Measurements from ENCODE around the gene RFC5.
"Not testable (repeated sequence)": the region's sequence is repeated elsewhere in the genome, so short reads cannot be mapped to it uniquely, and the experiment has no call there.

Gene RFC5

GRCh38 chr12:117985182-117985581 is 31.3 kb upstream of the RFC5 start:
- no peak for DNase-seq (ENCODE audit: extremely low read depth, insufficient read length)
- TF ChIP-seq, protein P1, sequence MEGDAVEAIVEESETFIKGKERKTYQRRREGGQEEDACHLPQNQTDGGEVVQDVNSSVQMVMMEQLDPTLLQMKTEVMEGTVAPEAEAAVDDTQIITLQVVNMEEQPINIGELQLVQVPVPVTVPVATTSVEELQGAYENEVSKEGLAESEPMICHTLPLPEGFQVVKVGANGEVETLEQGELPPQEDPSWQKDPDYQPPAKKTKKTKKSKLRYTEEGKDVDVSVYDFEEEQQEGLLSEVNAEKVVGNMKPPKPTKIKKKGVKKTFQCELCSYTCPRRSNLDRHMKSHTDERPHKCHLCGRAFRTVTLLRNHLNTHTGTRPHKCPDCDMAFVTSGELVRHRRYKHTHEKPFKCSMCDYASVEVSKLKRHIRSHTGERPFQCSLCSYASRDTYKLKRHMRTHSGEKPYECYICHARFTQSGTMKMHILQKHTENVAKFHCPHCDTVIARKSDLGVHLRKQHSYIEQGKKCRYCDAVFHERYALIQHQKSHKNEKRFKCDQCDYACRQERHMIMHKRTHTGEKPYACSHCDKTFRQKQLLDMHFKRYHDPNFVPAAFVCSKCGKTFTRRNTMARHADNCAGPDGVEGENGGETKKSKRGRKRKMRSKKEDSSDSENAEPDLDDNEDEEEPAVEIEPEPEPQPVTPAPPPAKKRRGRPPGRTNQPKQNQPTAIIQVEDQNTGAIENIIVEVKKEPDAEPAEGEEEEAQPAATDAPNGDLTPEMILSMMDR (IDR thresholded peaks at IDR 0.05; ENCODE audit: insufficient read depth, low read length, poor library complexity, severe bottlenecking), result no peak
- H3K36me3 ChIP-seq (ENCODE audit: control insufficient read depth, insufficient read depth, low read length), result no peaks in the 10 kb centered on the region
- H3K27me3 ChIP-seq (replicated peaks; ENCODE audit: control insufficient read depth, insufficient read depth, low read length), result no peaks in the 10 kb centered on the region
- H3K4me3 ChIP-seq (replicated peaks; ENCODE audit: low read depth, low read length), result no peak overlapping the region

DNA sequence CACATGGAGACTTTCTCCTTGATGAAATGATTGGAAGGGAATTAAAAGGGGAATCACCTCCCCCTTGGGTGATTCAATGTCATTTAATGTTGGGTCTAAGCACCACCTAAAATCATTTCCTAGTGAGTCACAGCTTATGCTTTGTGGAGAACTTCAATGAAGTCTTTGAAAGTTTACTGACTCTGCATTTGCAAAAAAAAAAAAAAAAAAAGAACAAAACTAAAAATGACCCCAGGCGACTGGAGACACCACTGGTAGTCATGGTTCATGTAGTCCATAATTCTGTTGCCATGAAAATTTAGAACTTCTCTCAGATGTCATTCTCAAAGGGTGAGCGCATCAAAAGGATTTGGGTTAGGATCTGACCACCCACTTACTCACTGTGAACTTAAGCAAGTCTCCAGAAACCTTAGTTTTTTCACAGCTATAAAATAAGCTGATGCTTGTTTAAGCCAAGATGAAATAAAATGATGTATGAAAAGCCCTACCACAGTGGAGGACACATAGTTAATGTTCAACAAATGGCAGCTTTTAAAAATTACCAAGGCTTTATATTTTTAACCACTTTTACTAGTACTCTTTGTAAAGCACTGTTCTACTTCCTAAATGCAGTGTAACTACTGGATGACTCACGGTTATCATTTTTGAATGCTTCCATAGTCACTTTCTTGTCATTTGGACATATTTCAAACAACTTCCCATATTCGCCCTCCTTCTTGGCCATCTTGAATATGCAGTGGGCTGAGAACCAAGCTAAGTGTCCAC is 29.6 kb upstream of the RFC5 start:
- Histone ChIP-seq H3K36me3 (ENCODE audit: control insufficient read depth, insufficient read depth, low read length) (no peaks in the 10 kb centered on the region), H3K27me3 (replicated peaks; ENCODE audit: control insufficient read depth, insufficient read depth, low read length) (no peaks in the 10 kb centered on the region; the same call in 1 of the 2 replicates), H3K4me3 (replicated peaks; ENCODE audit: low read depth, low read length) (no peak overlapping the region)
- DNase-seq (ENCODE audit: extremely low read depth, insufficient read length), result no peak
- TF ChIP-seq, protein P1 (IDR thresholded peaks at IDR 0.05; ENCODE audit: insufficient read depth, low read length, poor library complexity, severe bottlenecking), result no peak

GRCh38 chr12:117994551-117995438 is 21.7 kb upstream of the RFC5 start:
- TF ChIP-seq, protein P1 (IDR thresholded peaks at IDR 0.05; ENCODE audit: insufficient read depth, low read length, poor library complexity, severe bottlenecking), result no peak
- DNase-seq (ENCODE audit: extremely low read depth, insufficient read length), result no peak
- Histone ChIP-seq H3K36me3 (ENCODE audit: control insufficient read depth, insufficient read depth, low read length) (no peaks in the 10 kb centered on the region), H3K4me3 (replicated peaks; ENCODE audit: low read depth, low read length) (no peak overlapping the region), H3K27me3 (replicated peaks; ENCODE audit: control insufficient read depth, insufficient read depth, low read length) (no peaks in the 10 kb centered on the region; the same call in 1 of the 2 replicates)

GRCh38 chr12:117998719-117999118 is 17.8 kb upstream of the RFC5 start:
- DNase-seq (ENCODE audit: extremely low read depth, insufficient read length), result no peak
- no peak overlapping the region for H3K4me3 ChIP-seq (replicated peaks; ENCODE audit: low read depth, low read length)
- no peaks in the 10 kb centered on the region for H3K27me3 ChIP-seq (replicated peaks; ENCODE audit: control insufficient read depth, insufficient read depth, low read length)
- H3K36me3 ChIP-seq (ENCODE audit: control insufficient read depth, insufficient read depth, low read length), result no peaks in the 10 kb centered on the region
- TF ChIP-seq, protein P1 (IDR thresholded peaks at IDR 0.05; ENCODE audit: insufficient read depth, low read length, poor library complexity, severe bottlenecking), result no peak

GRCh38 chr12:117999806-118000205 is 16.7 kb upstream of the RFC5 start:
- not testable (repeated sequence) for H3K27me3 ChIP-seq (replicated peaks; ENCODE audit: control insufficient read depth, insufficient read depth, low read length); H3K4me3 ChIP-seq (replicated peaks; ENCODE audit: low read depth, low read length); H3K36me3 ChIP-seq (ENCODE audit: control insufficient read depth, insufficient read depth, low read length); DNase-seq (ENCODE audit: extremely low read depth, insufficient read length)

DNA sequence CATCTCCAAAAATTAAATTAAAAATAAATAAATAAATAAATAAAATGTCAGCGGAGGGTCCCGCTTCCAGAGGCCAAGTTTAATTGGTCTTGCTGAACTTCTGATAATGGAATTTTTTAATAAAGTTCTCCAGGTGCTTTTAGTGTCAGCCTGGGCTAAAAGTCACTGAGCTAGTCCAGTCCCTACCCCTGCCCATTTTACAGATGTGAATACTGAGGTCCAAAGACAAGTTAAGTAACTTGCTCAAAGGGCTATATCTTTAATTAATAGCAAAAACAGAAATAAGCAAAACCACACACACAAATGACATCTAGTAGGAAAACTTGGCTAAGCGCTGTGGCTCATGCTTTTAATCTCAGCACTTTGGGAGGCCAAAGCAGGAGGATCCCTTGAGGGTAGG is 5.6 kb upstream of the RFC5 start:
- TF ChIP-seq, protein P1 (IDR thresholded peaks at IDR 0.05; ENCODE audit: insufficient read depth, low read length, poor library complexity, severe bottlenecking), result no peak
- Histone ChIP-seq H3K27me3 (replicated peaks; ENCODE audit: control insufficient read depth, insufficient read depth, low read length) (no peaks in the 10 kb centered on the region), H3K36me3 (ENCODE audit: control insufficient read depth, insufficient read depth, low read length) (no peaks in the 10 kb centered on the region), H3K4me3 (replicated peaks; ENCODE audit: low read depth, low read length) (no peak overlapping the region)
- no peak for DNase-seq (ENCODE audit: extremely low read depth, insufficient read length)

All from GM06990 (cell line).